Activated CD8-positive, alpha-beta memory T cell treated with anti-CD3 and anti-CD28 coated beads for 24 hours (primary cell): ENCODE results near the gene PAMR1.

ENCODE experiments used
- DNase-seq: peaks from one replicate; pipeline ENCODE4 v3.0.0-alpha.2; 2020

PAMR1 gene

DNA sequence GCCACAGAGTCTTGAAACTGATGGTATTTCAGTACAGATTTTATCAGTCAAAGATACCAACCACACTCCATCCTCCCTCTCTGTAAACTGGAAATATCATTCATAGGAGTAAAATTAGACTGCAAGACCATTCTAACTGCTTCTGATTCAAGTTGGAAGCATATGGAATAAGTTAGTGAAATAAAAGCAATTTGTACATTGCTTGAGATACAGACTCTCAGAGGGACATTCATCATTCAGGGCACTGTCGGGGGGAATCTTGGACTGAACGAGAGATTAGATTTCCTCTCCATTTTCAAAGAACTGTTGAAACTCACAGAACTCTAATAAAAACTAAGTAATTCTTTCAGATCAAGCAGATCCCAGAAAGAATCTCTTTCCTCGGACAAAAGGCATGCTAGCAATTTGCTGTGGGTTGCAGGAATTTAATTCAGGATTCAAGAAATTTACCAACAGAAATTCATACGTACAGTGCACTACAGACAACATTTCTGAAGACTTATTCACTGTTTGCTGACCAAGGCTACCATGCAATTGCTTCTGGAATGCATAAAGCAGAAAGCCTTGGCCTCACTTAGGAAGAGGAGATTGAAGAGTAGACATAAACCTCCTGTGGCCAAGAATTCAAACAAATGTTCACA, 34.1 kb downstream of the PAMR1 start:
- DNase-seq = no peak

GRCh38 chr11:35488117-35488516, 37.3 kb downstream of the PAMR1 start:
- no peak for DNase-seq

DNA sequence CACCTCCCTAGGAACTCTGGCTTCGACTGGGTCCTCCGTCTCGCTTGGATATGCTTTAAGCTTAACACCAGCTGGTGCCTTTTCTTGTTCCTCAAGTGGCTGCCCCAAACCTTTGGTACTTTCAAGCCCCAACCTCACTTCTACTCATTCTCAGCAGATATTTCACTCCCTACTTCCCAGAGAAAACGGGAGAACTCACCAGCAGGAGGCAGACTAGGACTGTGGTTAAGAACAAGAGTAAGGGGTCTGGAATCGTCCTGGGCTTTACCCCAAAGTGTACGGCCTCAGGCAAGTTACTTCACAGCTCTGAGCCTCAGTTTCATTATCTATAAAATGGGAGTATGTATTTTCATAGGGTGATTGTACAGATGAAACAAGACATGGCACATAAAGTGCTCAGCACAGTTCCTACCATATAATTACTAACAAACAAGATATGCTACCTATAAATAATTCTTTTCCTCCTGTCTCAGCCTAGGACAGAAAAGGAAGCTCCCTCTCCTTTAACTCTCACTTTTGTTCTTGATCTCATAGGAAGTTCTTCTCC, 37.8 kb downstream of the PAMR1 start:
- no peak for DNase-seq

- DNase-seq = no peak
Observed at GRCh38 chr11:35486934-35487333, 38.5 kb downstream of the PAMR1 start.

GRCh38 chr11:35486446-35486845, 39.0 kb downstream of the PAMR1 start:
- DNase-seq = no peak

GRCh38 chr11:35485656-35486322, 39.6 kb downstream of the PAMR1 start:
- DNase-seq = peak; percentile 90

DNA sequence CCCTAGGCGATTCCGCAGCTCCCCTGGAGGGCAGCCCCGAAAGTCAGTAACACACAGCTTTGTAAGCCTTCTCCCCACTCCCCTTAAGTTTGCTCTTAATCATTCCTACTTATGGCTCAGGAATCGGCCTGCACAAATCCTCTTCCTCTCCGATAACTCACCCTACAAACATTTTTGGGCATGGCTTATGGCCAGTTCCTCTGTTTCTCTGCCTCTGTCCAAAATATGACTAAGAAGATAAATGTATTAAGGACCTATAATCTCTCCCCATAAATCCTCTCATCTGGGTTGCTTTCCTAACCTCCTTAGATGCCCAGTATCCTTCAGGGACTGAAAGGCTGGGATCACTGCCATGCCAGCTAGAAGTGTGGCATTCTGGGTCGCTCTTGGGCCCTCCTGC, 41.0 kb downstream of the PAMR1 start:
- no peak for DNase-seq

GRCh38 chr11:35483131-35483820, 42.1 kb downstream of the PAMR1 start:
- no peak for DNase-seq

DNA sequence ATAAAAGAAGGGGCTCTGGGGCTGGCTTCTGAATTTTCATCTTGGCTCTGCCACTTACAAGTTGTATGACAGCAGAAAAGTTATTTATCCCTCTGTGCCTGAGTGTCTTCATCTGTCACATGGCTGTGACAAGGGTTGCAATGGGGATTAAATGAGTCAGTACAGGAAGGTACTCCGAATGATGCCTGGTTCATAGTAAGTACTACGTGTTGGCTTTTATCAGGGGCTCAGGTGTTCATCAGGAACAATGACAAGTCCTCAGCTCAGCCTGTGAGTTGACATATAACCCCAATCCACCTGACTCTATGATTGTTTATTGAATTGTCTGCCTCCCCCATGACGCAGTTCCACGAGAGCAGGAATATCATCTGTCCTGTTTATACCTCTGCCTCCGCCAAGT, 45.7 kb downstream of the PAMR1 start:
- no peak for DNase-seq

DNA sequence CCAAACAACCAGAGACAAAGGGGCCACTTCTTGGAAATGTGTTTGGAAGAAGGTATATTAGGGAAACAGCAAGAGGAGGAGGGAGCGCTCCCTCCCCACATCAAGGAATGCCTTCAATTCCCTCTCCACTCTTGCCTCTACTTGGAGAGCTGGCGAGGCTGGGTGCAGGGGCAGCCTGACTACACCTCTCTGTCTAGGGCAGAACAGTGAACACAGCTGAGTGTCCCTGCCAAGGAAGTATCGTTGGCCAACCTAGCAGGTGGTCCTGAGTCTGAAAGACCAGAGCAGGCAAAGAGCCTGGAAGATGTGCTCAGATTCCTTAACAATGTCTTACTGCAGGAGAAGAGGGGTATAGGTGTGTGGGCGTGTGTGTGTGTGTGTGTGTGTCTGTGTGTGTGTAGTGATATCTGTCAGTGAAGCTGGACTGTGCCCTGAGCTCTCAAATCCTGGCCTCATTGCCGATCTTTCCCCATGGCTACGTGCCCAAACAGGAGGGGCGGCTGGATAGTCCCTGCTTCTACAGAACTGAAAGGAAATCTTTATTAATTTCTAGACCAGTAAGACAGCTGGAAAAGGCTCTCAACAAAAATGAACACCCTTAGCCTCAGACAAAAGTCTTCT, 46.8 kb downstream of the PAMR1 start:
- DNase-seq = no peak

DNA sequence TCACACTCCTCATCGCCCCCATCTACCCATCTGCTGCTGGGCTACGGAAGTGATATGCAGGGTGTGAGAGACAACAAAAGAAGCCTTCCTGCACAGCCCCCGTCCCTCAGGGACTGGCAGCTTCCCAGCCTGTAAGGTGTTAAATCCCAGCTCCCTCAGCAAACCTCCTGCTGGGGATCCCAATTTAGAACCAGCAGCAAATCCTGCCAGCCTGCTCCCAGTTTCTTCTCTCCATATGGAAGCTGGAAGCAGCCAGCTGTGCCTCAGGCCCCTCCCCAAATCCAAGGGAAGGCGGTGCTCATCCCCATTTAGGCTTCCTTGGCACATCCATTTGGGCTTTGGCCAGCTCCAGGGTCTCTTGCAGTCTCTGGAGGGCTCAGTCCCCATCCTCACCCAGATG, 47.5 kb downstream of the PAMR1 start:
- no peak for DNase-seq

- DNase-seq = no peak
Observed at GRCh38 chr11:35474688-35475087, 50.7 kb downstream of the PAMR1 start.

- DNase-seq = no peak
Observed at GRCh38 chr11:35473795-35474374, 51.5 kb downstream of the PAMR1 start.

DNA sequence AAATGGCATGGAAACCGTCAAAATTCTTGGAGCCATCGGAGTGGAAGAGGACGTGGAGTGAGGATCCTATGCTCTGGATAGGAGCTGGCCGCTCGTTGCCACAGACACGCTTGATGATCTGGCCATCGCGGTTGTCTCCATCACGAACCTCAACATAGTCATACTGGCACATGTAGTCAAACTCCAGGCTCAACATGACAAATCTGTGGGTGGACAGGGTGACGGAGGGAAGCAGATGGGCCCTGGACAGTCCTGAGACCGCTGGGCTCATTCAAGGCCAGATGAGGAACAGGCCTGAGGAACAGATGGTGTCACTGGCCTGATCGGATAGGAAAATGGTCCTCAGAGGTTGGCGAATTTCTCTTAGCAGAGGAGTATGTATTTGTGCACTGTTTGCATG, 54.8 kb downstream of the PAMR1 start:
- no peak for DNase-seq

DNA sequence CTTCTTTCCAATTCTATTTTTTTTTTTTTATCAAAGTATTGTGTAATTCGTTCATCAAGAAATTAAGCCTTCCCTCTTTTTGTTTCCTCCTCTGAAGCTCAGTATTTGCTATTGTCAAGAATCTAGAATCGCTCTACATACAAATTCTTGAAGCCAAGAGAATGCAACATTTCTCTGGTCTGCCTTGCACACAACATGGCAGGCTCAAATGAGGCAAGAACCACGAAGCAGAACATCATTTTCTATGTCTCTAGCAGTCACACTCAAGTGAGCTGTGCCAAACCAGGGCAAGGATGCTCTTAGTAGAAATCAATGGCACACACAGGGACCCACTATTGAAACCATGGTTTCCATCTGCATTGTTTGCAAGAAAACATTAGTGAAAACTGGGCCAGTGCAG, 59.4 kb downstream of the PAMR1 start:
- no peak for DNase-seq

- no peak for DNase-seq
Observed at GRCh38 chr11:35464308-35464707, 61.1 kb downstream of the PAMR1 start.

DNA sequence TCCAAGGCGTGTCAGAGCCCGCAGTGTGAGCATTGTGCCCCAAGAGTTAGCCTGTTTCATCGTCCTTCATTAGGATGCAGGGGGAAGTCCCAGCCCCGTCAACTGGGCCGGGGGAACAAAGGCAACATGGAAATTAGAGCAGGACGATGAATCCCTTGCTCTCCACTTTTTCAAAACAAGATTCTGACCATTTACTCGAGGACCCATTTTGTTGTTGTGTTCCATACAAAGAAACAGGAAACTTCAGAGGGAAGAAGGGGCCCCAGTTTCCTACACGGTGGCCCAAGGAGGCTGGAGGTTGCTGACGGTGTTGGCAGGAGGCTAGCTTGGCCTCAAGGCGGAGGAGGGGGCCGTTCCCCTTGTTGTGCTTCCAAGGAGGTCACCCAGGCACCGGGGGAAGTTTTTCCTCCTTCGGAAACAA, 62.1 kb downstream of the PAMR1 start:
- DNase-seq = no peak

- DNase-seq = no peak
Observed at GRCh38 chr11:35461917-35462538, 63.4 kb downstream of the PAMR1 start.

- no peak for DNase-seq
Observed at GRCh38 chr11:35459489-35459888, 65.9 kb downstream of the PAMR1 start.

GRCh38 chr11:35458846-35459245, 66.6 kb downstream of the PAMR1 start:
- DNase-seq = no peak

DNA sequence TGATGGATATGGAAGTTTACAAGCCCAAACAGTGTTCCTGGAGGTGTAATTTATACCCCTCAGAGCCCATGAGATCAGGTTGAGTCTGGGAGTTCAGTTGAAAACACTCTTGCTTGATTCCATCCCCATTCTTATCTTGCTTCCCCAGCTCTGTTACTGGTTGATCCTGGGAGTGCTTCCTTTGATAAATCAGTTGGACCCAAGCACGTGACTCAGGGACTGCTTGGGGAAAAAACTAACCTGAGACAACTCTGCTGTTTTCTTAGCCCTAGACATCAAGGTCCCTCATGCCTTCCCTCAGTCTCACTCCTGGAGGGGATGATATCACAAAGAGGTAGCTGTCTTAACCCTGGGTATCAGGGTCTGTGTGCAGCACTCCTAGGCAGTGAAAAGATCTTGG, 71.1 kb downstream of the PAMR1 start:
- no peak for DNase-seq

- no peak for DNase-seq
Observed at GRCh38 chr11:35436581-35437250, 88.7 kb downstream of the PAMR1 start.
